ENCODE measurements around the gene CELSR1. TPM values are rescaled to one million over a fixed set of nuclear protein-coding genes. Genes with fewer than 3 reads are reported as not detected.

CELSR1 gene
- total RNA-seq, 1 experiment from 2014 or later: 22.6 TPM

- Histone ChIP-seq H2BK15ac (ENCODE audit: low read depth, low read length) (no peak overlapping the region), H3K14ac (ENCODE audit: insufficient read depth, low read length) (no peak overlapping the region), H2BK12ac (ENCODE audit: insufficient read length, low read depth, low read length) (no peak overlapping the region), H3T11ph (ENCODE audit: low read length) (no peak overlapping the region), H3K4ac (ENCODE audit: low read depth, low read length) (no peak overlapping the region), H2AFZ (ENCODE audit: low read length) (no peak overlapping the region), H3K4me2 (ENCODE audit: insufficient read depth, insufficient read length, low read length) (no peak overlapping the region), H3K79me2 (ENCODE audit: insufficient read depth, low read length) (no peaks in the 10 kb centered on the region), H4K8ac (replicated peaks; ENCODE audit: insufficient read length, low read depth, low read length) (no peak overlapping the region), H3K56ac (ENCODE audit: insufficient read length, low read depth, low read length) (no peak overlapping the region), H3K4me1 (ENCODE audit: insufficient read depth, low read length) (peaks cover 6% of the 10 kb centered on the region; the same call in 1 of the 2 replicates), H3K27me3 (ENCODE audit: insufficient read depth, low read length) (no peaks in the 10 kb centered on the region), H3K79me1 (ENCODE audit: insufficient read depth, low read depth, low read length, poor library complexity, severe bottlenecking) (no peaks in the 10 kb centered on the region), H4K91ac (ENCODE audit: insufficient read length, low read depth, low read length) (no peak overlapping the region), H3K27ac (ENCODE audit: insufficient read length, low read depth, low read length) (no peak overlapping the region), H4K5ac (ENCODE audit: insufficient read length, low read depth, low read length) (no peak overlapping the region), H3K9me3 (ENCODE audit: control insufficient read depth, low read depth, low read length) (no peaks in the 10 kb centered on the region), H2BK5ac (ENCODE audit: insufficient read length, low read length) (no peak overlapping the region), H4K20me1 (ENCODE audit: control insufficient read depth, insufficient read depth, insufficient read length) (peaks cover 2% of the 10 kb centered on the region), H3K18ac (ENCODE audit: insufficient read length, low read depth, low read length) (no peak overlapping the region), H3K23me2 (ENCODE audit: insufficient read length, low read depth, low read length, poor library complexity, severe bottlenecking) (peaks cover 4% of the 10 kb centered on the region), H3K9ac (ENCODE audit: extremely low read depth, insufficient read length, low read length) (no peak overlapping the region), H3K23ac (ENCODE audit: insufficient read length, low read depth, low read length) (no peak overlapping the region), H2AK5ac (ENCODE audit: insufficient read length, low read length) (no peak overlapping the region), H2BK120ac (ENCODE audit: low read depth, low read length, poor library complexity, severe bottlenecking) (no peak overlapping the region), H2BK20ac (ENCODE audit: low read depth, low read length, poor library complexity, severe bottlenecking) (no peak overlapping the region)
- DNase-seq: no peak
- Mint-ChIP-seq H3K27ac (peak overlapping the region in 2 of 3 experiments; percentile 81 to 83; a peak in 5 of 7 replicates), H3K4me3 (peak overlapping the region in 1 of 2 experiments; percentile 20; a peak in 1 of 5 replicates), H3K27me3 (ENCODE audit: low read depth) (no peaks in the 10 kb centered on the region), H3K9me3 (peaks cover 5 to 6% of the 10 kb centered on the region in 2 experiments; a peak in 2 of 5 replicates), H3K36me3 (ENCODE audit: insufficient read depth in 1 of 3, low read depth in 3 of 3) (peaks cover 14 to 41% (median 26%) of the 10 kb centered on the region in 3 experiments), H3K4me1 (peaks cover 41 to 46% of the 10 kb centered on the region in 2 experiments)
- no peak for TF ChIP-seq CTCF (conservative IDR thresholded peaks at IDR 0.05)
- no CpG with 5 or more reads among the region's 19 CpGs for WGBS (ENCODE audit: extremely low coverage, insufficient read length, low lambda C conversion rate)
Observed at GRCh38 chr22:46380069-46380468, 157.4 kb downstream of the CELSR1 start.

Measured in H9 (cell line).